Measurements from ENCODE around the gene DCHS2.

DCHS2 gene

GRCh38 chr4:154368060-154368459 is 123.5 kb downstream of the DCHS2 start:
- Histone ChIP-seq H3K9me3 (ENCODE audit: severe bottlenecking) (no peaks in the 10 kb centered on the region), H3K36me3 (ENCODE audit: low read depth) (no peaks in the 10 kb centered on the region), H3K27me3 (ENCODE audit: insufficient read depth, poor library complexity, severe bottlenecking) (no peaks in the 10 kb centered on the region), H3K4me1 (ENCODE audit: insufficient read depth, poor library complexity, severe bottlenecking) (no peaks in the 10 kb centered on the region), H3K4me3 (ENCODE audit: severe bottlenecking) (no peak overlapping the region), H3K27ac (ENCODE audit: poor library complexity, severe bottlenecking) (no peak overlapping the region)
- no peak for DNase-seq (ENCODE audit: low spot score)
- no peak for TF ChIP-seq CTCF (IDR thresholded peaks at IDR 0.05; ENCODE audit: poor library complexity, severe bottlenecking)
- ATAC-seq (ENCODE audit: low read depth), result no peak

GRCh38 chr4:154367659-154368058 is 123.9 kb downstream of the DCHS2 start:
- ATAC-seq (ENCODE audit: low read depth), result no peak
- no peak overlapping the region for H3K4me3 ChIP-seq (ENCODE audit: severe bottlenecking)
- no peak overlapping the region for H3K27ac ChIP-seq (ENCODE audit: poor library complexity, severe bottlenecking)
- no peaks in the 10 kb centered on the region for H3K9me3 ChIP-seq (ENCODE audit: severe bottlenecking)
- no peak for DNase-seq (ENCODE audit: low spot score)
- H3K27me3 ChIP-seq (ENCODE audit: insufficient read depth, poor library complexity, severe bottlenecking), result no peaks in the 10 kb centered on the region
- no peaks in the 10 kb centered on the region for H3K4me1 ChIP-seq (ENCODE audit: insufficient read depth, poor library complexity, severe bottlenecking)
- H3K36me3 ChIP-seq (ENCODE audit: low read depth), result no peaks in the 10 kb centered on the region
- TF ChIP-seq CTCF (IDR thresholded peaks at IDR 0.05; ENCODE audit: poor library complexity, severe bottlenecking), result no peak

- TF ChIP-seq CTCF (IDR thresholded peaks at IDR 0.05; ENCODE audit: poor library complexity, severe bottlenecking), result no peak
- no peak for DNase-seq (ENCODE audit: low spot score)
- Histone ChIP-seq H3K4me1 (ENCODE audit: insufficient read depth, poor library complexity, severe bottlenecking) (no peaks in the 10 kb centered on the region), H3K27me3 (ENCODE audit: insufficient read depth, poor library complexity, severe bottlenecking) (no peaks in the 10 kb centered on the region), H3K9me3 (ENCODE audit: severe bottlenecking) (no peaks in the 10 kb centered on the region), H3K4me3 (ENCODE audit: severe bottlenecking) (no peak overlapping the region), H3K27ac (ENCODE audit: poor library complexity, severe bottlenecking) (no peak overlapping the region), H3K36me3 (ENCODE audit: low read depth) (no peaks in the 10 kb centered on the region)
- peak; percentile 41; the same call in 2 of the 3 replicates for ATAC-seq (ENCODE audit: low read depth)
Measured at GRCh38 chr4:154366956-154367355, 124.6 kb downstream of the DCHS2 start.

- TF ChIP-seq CTCF (IDR thresholded peaks at IDR 0.05; ENCODE audit: poor library complexity, severe bottlenecking), result no peak
- no peak for DNase-seq (ENCODE audit: low spot score)
Measured at GRCh38 chr4:154364066-154364845, 127.3 kb downstream of the DCHS2 start.

GRCh38 chr4:154361450-154361849 is 130.1 kb downstream of the DCHS2 start:
- ATAC-seq (ENCODE audit: low read depth), result no peak

More at GRCh38 chr4:154364066-154364845, 127.3 kb downstream of the DCHS2 start:
- H3K4me1 ChIP-seq (ENCODE audit: insufficient read depth, poor library complexity, severe bottlenecking), result no peaks in the 10 kb centered on the region
- H3K27me3 ChIP-seq (ENCODE audit: insufficient read depth, poor library complexity, severe bottlenecking), result no peaks in the 10 kb centered on the region
- H3K27ac ChIP-seq (ENCODE audit: poor library complexity, severe bottlenecking), result no peak overlapping the region
- no peak for ATAC-seq (ENCODE audit: low read depth)
- no peaks in the 10 kb centered on the region for H3K9me3 ChIP-seq (ENCODE audit: severe bottlenecking)
- no peaks in the 10 kb centered on the region for H3K36me3 ChIP-seq (ENCODE audit: low read depth)
- H3K4me3 ChIP-seq (ENCODE audit: severe bottlenecking), result no peak overlapping the region

More at GRCh38 chr4:154361450-154361849, 130.1 kb downstream of the DCHS2 start:
- Histone ChIP-seq H3K4me1 (ENCODE audit: insufficient read depth, poor library complexity, severe bottlenecking) (no peaks in the 10 kb centered on the region), H3K27me3 (ENCODE audit: insufficient read depth, poor library complexity, severe bottlenecking) (no peaks in the 10 kb centered on the region), H3K27ac (ENCODE audit: poor library complexity, severe bottlenecking) (no peak overlapping the region), H3K36me3 (ENCODE audit: low read depth) (no peaks in the 10 kb centered on the region), H3K9me3 (ENCODE audit: severe bottlenecking) (no peaks in the 10 kb centered on the region), H3K4me3 (ENCODE audit: severe bottlenecking) (no peak overlapping the region)
- no peak for DNase-seq (ENCODE audit: low spot score)
- no peak for TF ChIP-seq CTCF (IDR thresholded peaks at IDR 0.05; ENCODE audit: poor library complexity, severe bottlenecking)

Measured in RWPE2 (cell line).